Nephron (organoid): ENCODE data around the gene CARMIL1.

Source experiments
- H3K27ac Mint-ChIP-seq, 3 experiments: 2 replicates each; pipeline ENCODE4 v1.8.0; 2020; ENCODE audit warnings: mixed read lengths in 3 of 3, mild to moderate bottlenecking in 2 of 3, moderate library complexity in 1 of 3
- H3K27me3 Mint-ChIP-seq: 2 replicates; pipeline ENCODE4 v1.8.0; 2021; ENCODE audit warnings: low read depth, mild to moderate bottlenecking, moderate library complexity, mixed read lengths
- H3K36me3 Mint-ChIP-seq: 2 replicates; pipeline ENCODE4 v1.8.0; 2020; ENCODE audit warnings: low read depth, mixed read lengths
- H3K4me1 Mint-ChIP-seq: 2 replicates; pipeline ENCODE4 v1.8.0; 2020; ENCODE audit warnings: mixed read lengths
- H3K4me3 Mint-ChIP-seq, 3 experiments: 2 replicates each; pipeline ENCODE4 v1.8.0; 2020; ENCODE audit warnings: mild to moderate bottlenecking in 3 of 3, mixed read lengths in 3 of 3, moderate library complexity in 2 of 3
- H3K9me3 Mint-ChIP-seq: 2 replicates; pipeline ENCODE4 v1.8.0; 2020; ENCODE audit warnings: mixed read lengths
- CTCF ChIP-seq, 3 experiments: fragments of 200-600 bp; sonication (generic); IDR thresholded peaks; one replicate each; pipeline ENCODE4 v1.5.0; 2021; ENCODE audit warnings: antibody characterized with exemption in 3 of 3; ENCODE audit not compliant: unreplicated experiment in 3 of 3

CARMIL1 gene

DNA sequence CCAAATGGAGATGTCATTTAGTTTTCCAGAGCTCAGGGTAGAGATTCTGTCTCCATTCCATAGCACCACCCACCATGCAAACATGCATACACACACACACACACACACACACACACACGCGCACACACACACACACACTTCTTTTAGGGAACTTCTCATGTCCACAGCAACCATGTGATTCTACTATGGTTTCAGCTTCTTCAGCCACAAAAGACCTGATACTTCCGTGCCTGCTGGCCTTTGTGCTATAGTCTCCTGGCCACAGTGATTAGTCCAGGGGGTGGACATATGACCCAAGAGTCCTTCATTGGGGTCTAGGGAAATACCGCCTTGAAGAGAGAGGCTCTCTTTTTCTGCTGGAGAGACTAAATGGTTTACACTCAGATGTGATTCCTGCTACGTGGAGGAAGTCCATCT lies 53.5 kb downstream of the CARMIL1 start:
- Mint-ChIP-seq H3K27ac (no peak overlapping the region), H3K27me3 (no peaks in the 10 kb centered on the region), H3K36me3 (no peaks in the 10 kb centered on the region), H3K4me1 (peaks cover 17% of the 10 kb centered on the region), H3K4me3 (no peak overlapping the region), H3K9me3 (no peaks in the 10 kb centered on the region)
- TF ChIP-seq CTCF (IDR thresholded peaks at IDR 0.05; ENCODE audit: unreplicated experiment in 3 of 3), result no peak

- Mint-ChIP-seq H3K27me3 (no peaks in the 10 kb centered on the region), H3K9me3 (no peaks in the 10 kb centered on the region), H3K27ac (no peak overlapping the region), H3K4me1 (peaks cover 17% of the 10 kb centered on the region), H3K4me3 (no peak overlapping the region), H3K36me3 (no peaks in the 10 kb centered on the region)
- no peak for TF ChIP-seq CTCF (IDR thresholded peaks at IDR 0.05; ENCODE audit: unreplicated experiment in 3 of 3)
Measured at GRCh38 chr6:25333471-25333870, 54.3 kb downstream of the CARMIL1 start.

DNA sequence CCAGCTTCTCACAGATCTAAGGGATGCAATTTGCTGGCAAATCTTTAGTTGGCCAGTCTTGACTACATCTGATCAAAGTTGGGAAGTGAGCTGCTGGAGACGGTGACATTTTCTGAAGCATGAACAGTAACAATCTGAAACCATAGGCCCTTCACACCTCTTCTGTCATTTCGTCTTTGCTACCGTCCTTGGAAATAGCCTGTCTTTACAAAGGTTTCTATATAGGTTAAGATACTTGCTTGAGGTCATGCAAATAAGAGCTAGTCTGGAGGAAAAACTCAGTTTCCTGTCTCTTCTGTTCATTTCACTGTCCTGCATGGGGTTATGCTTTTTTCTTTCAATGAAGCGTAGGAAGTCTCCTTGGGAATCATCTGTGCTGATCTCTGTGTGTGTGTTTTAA lies 55.6 kb downstream of the CARMIL1 start:
- H3K36me3 Mint-ChIP-seq, result no peaks in the 10 kb centered on the region
- no peak overlapping the region for H3K4me3 Mint-ChIP-seq
- no peak for TF ChIP-seq CTCF (IDR thresholded peaks at IDR 0.05; ENCODE audit: unreplicated experiment in 3 of 3)
- H3K9me3 Mint-ChIP-seq, result no peaks in the 10 kb centered on the region
- H3K4me1 Mint-ChIP-seq, result peaks cover 16% of the 10 kb centered on the region
- H3K27ac Mint-ChIP-seq, result no peak overlapping the region
- H3K27me3 Mint-ChIP-seq, result no peaks in the 10 kb centered on the region

- Mint-ChIP-seq H3K36me3 (no peaks in the 10 kb centered on the region), H3K4me1 (peaks cover 11% of the 10 kb centered on the region), H3K27ac (no peak overlapping the region), H3K9me3 (no peaks in the 10 kb centered on the region), H3K4me3 (no peak overlapping the region), H3K27me3 (no peaks in the 10 kb centered on the region)
- no peak for TF ChIP-seq CTCF (IDR thresholded peaks at IDR 0.05; ENCODE audit: unreplicated experiment in 3 of 3)
Measured at GRCh38 chr6:25336996-25337395, 57.8 kb downstream of the CARMIL1 start.

DNA sequence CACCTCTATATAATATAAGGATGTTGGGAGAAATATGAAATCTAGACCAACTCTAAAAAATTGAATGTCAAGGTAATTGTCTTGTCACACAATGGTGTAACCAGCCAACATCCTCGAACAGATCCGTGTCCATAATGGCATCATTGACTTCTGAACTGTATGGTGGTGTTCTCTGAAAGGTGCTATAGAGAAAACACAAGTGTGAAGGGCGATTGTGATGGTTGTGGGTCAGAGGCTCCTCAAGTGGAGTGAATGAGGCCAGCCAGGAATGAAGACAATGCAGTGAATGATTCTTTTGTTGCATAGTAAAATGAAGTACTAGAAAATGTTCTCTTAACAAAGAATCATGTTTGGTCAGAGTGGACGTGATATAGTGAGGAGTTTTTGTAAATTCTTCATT lies 58.3 kb downstream of the CARMIL1 start:
- no peaks in the 10 kb centered on the region for H3K27me3 Mint-ChIP-seq
- H3K27ac Mint-ChIP-seq, result no peak overlapping the region
- H3K36me3 Mint-ChIP-seq, result no peaks in the 10 kb centered on the region
- no peaks in the 10 kb centered on the region for H3K9me3 Mint-ChIP-seq
- TF ChIP-seq CTCF (IDR thresholded peaks at IDR 0.05; ENCODE audit: unreplicated experiment in 3 of 3), result no peak
- H3K4me3 Mint-ChIP-seq, result no peak overlapping the region
- peaks cover 11% of the 10 kb centered on the region for H3K4me1 Mint-ChIP-seq

DNA sequence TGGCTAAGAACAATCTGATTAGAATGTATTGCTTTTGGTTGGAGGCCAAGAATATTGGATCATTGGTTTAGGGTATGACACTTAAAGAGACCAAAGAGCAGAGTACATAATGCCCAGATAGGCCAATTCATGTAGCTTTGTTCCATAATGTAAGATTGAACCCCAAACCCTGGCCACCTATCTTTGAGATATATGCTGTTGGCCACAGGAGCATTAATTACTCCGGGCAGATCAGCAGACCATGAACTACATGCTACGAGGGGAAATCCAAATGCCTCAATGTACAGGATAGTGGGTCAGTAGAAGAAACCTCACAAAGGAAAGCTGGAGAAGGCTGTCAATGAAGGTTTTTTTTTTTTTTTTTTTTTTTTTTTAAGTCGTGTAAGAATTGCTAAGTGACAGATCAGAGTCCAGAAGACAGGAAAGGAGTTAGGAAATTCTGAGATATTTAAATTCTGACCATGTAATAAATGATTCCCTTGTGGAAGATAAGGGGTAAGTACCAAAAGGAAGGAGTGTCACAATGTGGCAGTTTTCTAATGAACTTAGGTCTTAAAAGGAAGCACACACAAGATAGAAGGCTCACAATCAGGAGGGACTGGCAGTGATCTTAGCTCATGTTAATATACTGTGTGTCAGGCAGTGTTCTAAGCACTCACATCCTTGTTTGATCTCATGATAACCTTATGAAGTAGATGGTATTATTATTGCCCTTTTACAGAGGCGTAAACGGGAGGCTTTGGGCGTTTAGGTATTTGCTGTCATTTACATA lies 61.4 kb downstream of the CARMIL1 start:
- no peaks in the 10 kb centered on the region for H3K36me3 Mint-ChIP-seq
- H3K4me3 Mint-ChIP-seq, result no peak overlapping the region
- TF ChIP-seq CTCF (IDR thresholded peaks at IDR 0.05; ENCODE audit: unreplicated experiment in 3 of 3), result no peak
- peaks cover 14% of the 10 kb centered on the region for H3K4me1 Mint-ChIP-seq
- no peaks in the 10 kb centered on the region for H3K9me3 Mint-ChIP-seq
- H3K27me3 Mint-ChIP-seq, result no peaks in the 10 kb centered on the region
- H3K27ac Mint-ChIP-seq, result no peak overlapping the region
